GM12865 (cell line): ENCODE results near the gene EIF3B.

Experiments used
- DNase-seq: peaks from one replicate; pipeline ENCODE4 v3.0.0; 2010; ENCODE audit warnings: low read depth
- H3K4me3 ChIP-seq: 2 replicates; pipeline ENCODE4 v1.5.1; 2011; ENCODE audit warnings: mild to moderate bottlenecking, low read depth, low read length, control low read depth
- CTCF ChIP-seq: IDR thresholded peaks from 2 replicates; pipeline ENCODE4 v1.5.1; 2011; ENCODE audit warnings: low read length, control low read depth, low read depth, inconsistent platforms; ENCODE audit not compliant: insufficient read depth; ENCODE audit errors: missing control alignments

EIF3B gene

DNA sequence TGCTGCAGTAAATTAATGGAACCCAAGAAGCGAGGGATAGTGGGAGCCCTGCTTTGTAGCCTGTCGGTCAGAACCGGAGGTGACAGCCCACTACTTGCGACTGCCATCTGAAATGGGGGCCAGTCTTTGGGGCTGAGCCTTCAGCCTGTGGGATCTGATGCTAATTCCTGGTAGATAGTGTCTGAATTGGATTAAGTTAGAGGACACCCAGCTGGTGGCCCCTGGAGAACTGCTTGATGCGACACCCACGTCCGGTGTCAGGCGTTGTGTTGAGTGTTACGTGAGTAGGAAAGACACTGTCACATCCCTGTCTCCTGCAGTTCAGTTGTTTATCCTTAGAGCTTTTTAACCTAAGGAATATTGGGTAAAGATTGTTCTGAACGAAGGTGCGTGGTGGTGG is 5.0 kb downstream of the EIF3B start:
- no peak overlapping the region for H3K4me3 ChIP-seq
- DNase-seq: no peak
- TF ChIP-seq CTCF: no peak

GRCh38 chr7:2360796-2361195 is 6.2 kb downstream of the EIF3B start:
- no peak overlapping the region for H3K4me3 ChIP-seq

GRCh38 chr7:2362385-2363088 is 7.9 kb downstream of the EIF3B start:
- H3K4me3 ChIP-seq: no peak overlapping the region
- TF ChIP-seq CTCF: no peak
- DNase-seq: no peak

More at GRCh38 chr7:2360796-2361195, 6.2 kb downstream of the EIF3B start:
- TF ChIP-seq CTCF: no peak
- DNase-seq: no peak

- TF ChIP-seq CTCF: no peak
- DNase-seq: no peak
- no peak overlapping the region for H3K4me3 ChIP-seq
These were observed 14.5 kb downstream of the EIF3B start for GRCh38 chr7:2369139-2369538.

- no peak for TF ChIP-seq CTCF
- no peak for DNase-seq
- no peak overlapping the region for H3K4me3 ChIP-seq
These were observed 16.7 kb downstream of the EIF3B start for GRCh38 chr7:2371329-2371728.

DNA sequence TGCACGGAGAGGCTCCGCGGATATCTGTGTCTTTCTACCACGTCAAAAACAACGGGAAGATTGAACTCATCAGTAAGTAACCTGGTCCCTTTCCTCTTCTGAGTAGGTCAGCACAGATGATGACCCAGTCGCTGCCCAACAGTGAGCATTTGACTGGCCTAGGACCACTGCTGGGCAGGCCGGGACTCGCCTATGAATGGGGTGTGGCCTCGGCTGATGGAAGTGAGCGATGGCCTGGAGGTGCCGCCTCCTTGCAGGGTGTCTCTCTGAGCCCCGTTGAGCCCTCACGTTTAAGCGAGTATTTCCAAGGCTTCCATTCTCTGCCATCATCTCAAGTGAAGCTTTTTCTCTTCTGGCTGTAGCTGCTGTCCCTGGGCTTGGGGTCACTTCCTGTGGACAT is 18.1 kb downstream of the EIF3B start:
- TF ChIP-seq CTCF: no peak

DNA sequence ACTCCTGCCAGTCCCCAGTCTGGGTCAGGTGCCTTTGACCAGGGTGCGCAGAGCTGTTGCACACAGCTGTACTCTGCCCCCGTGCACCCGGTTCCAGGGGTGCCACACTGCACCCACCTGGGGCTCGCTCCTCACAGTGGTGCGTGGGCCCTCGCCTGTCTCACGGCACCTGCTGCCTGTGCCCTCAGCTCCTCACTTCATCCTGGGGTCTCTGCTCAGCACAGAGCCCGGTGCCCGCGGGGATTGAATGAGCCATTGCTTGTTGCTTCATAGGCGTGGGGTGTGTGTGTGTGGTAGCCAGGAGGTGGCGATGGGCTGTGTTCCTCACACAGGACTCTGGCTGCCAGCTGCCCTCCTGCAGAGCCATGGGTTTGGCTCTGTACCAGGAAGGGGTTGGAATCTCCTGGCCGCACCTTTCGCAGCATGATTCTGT is 18.5 kb downstream of the EIF3B start:
- H3K4me3 ChIP-seq: no peak overlapping the region
- TF ChIP-seq CTCF: no peak
- DNase-seq: no peak

More for the DNA sequence above, 18.1 kb downstream of the EIF3B start:
- no peak overlapping the region for H3K4me3 ChIP-seq
- no peak for DNase-seq
